NCI-H774 (cell line): ENCODE results near the gene PNPLA6.
A peak's percentile ranks its signal among the peaks of the same experiment; 100 is the strongest.

Source experiments
- DNase-seq: peaks from one replicate; lab custom pipeline; 2025; lab: John Stamatoyannopoulos, UW

PNPLA6 gene

GRCh38 chr19:7515645-7516151 lies 19.8 kb upstream of the PNPLA6 start, which contains the start of gene ZNF358:
Gene ZNF358, plus strand, starts transcription at chr19:7516103. Its CDS starts 3,140 bp downstream, at chr19:7519243.
- peak; percentile 58 for DNase-seq

- no peak for DNase-seq
Observed at GRCh38 chr19:7516333-7516732, 19.2 kb upstream of the PNPLA6 start.

- DNase-seq: no peak
Observed at GRCh38 chr19:7516878-7517277, 18.6 kb upstream of the PNPLA6 start.

GRCh38 chr19:7519361-7520130 lies 16.0 kb upstream of the PNPLA6 start:
- no peak for DNase-seq

GRCh38 chr19:7520131-7521051 lies 15.1 kb upstream of the PNPLA6 start:
- no peak for DNase-seq

- DNase-seq: no peak
Observed at GRCh38 chr19:7521551-7522071, 13.9 kb upstream of the PNPLA6 start.

- peak; percentile 96 for DNase-seq
Observed at GRCh38 chr19:7522072-7522922, 13.2 kb upstream of the PNPLA6 start, which contains the start of gene MCOLN1. Gene MCOLN1, plus strand, starts transcription at chr19:7522624. Its CDS starts 127 bp downstream, at chr19:7522751.

GRCh38 chr19:7522923-7523667 lies 12.4 kb upstream of the PNPLA6 start:
- DNase-seq: no peak

- DNase-seq: no peak
Observed at GRCh38 chr19:7524523-7524922, 11.0 kb upstream of the PNPLA6 start.

- DNase-seq: no peak
Observed at GRCh38 chr19:7524992-7525739, 10.4 kb upstream of the PNPLA6 start.

- no peak for DNase-seq
Observed at GRCh38 chr19:7526059-7526929, 9.2 kb upstream of the PNPLA6 start.

GRCh38 chr19:7527516-7528191 lies 7.9 kb upstream of the PNPLA6 start:
- DNase-seq: no peak

GRCh38 chr19:7528192-7528519 lies 7.4 kb upstream of the PNPLA6 start:
- no peak for DNase-seq

GRCh38 chr19:7528522-7529245 lies 6.8 kb upstream of the PNPLA6 start:
- no peak for DNase-seq

- no peak for DNase-seq
Observed at GRCh38 chr19:7529246-7529600, 6.3 kb upstream of the PNPLA6 start.

- DNase-seq: no peak
Observed at GRCh38 chr19:7529610-7530490, 5.7 kb upstream of the PNPLA6 start.
